Activated CD4-positive, alpha-beta T cell treated with anti-CD3 and anti-CD28 coated beads for 1 hour (primary cell): ENCODE measurements around the gene TST.

Experiments
- DNase-seq: peaks from one replicate; pipeline ENCODE4 v3.0.0-alpha.2; 2020

The TST gene

GRCh38 chr22:36979016-36979910, 40.0 kb downstream of the TST start:
- no peak for DNase-seq

GRCh38 chr22:36977947-36978660, 41.1 kb downstream of the TST start:
- peak; percentile 82 for DNase-seq

GRCh38 chr22:36977401-36977861, 41.8 kb downstream of the TST start:
- DNase-seq: peak; percentile 65

- no peak for DNase-seq
These were observed 42.6 kb downstream of the TST start for GRCh38 chr22:36976606-36977005.

- DNase-seq: no peak
These were observed 47.7 kb downstream of the TST start for GRCh38 chr22:36971341-36972125.

- no peak for DNase-seq
These were observed 50.8 kb downstream of the TST start for GRCh38 chr22:36968249-36968964.

- DNase-seq: no peak
These were observed 52.3 kb downstream of the TST start for GRCh38 chr22:36966851-36967540.

GRCh38 chr22:36965696-36966095, 53.6 kb downstream of the TST start:
- DNase-seq: no peak

- no peak for DNase-seq
These were observed 55.1 kb downstream of the TST start for GRCh38 chr22:36964106-36964505.

- DNase-seq: no peak
These were observed 55.9 kb downstream of the TST start for GRCh38 chr22:36963302-36963701.

- no peak for DNase-seq
These were observed 57.6 kb downstream of the TST start for GRCh38 chr22:36961626-36962025.
